CD4-positive, CD25-positive, alpha-beta regulatory T cell (primary cell): ENCODE data around the gene CDH23. TPM values are rescaled to one million over a fixed set of nuclear protein-coding genes. Genes with fewer than 3 reads are reported as not detected.

Experiments used
- ATAC-seq, 2 donors: fragments of 150-1000 bp; cut with Tn5 transposase; one replicate each; pipeline ENCODE4 v1.10.0; 2021; ENCODE audit warnings: low read depth in 2 of 2, moderate number of reproducible peaks in 2 of 2, moderate library complexity in 1 of 2
- DNase-seq, 3 donors: peaks; one replicate each; pipeline versions ENCODE4 v3.0.0 to v3.0.0-alpha.2; 2012 to 2022; ENCODE audit warnings: mixed read lengths in 1 of 3
- H3K27ac ChIP-seq: one replicate; pipeline ENCODE4 v1.7.0; 2013; ENCODE audit warnings: mild to moderate bottlenecking, low read length; ENCODE audit not compliant: insufficient read depth, poor library complexity, severe bottlenecking
- H3K27me3 ChIP-seq: one replicate; pipeline ENCODE4 v1.7.0; 2013; ENCODE audit warnings: low read length; ENCODE audit not compliant: control insufficient read depth, insufficient read depth
- H3K36me3 ChIP-seq: one replicate; pipeline ENCODE4 v1.7.0; 2013; ENCODE audit warnings: mild to moderate bottlenecking, low read length, moderate library complexity; ENCODE audit not compliant: control insufficient read depth, insufficient read depth
- H3K4me1 ChIP-seq: 2 replicates; pipeline ENCODE4 v1.7.0; 2013; ENCODE audit warnings: mild to moderate bottlenecking, low read length; ENCODE audit not compliant: insufficient read depth, control insufficient read depth, poor library complexity, severe bottlenecking
- H3K4me3 ChIP-seq: one replicate; pipeline ENCODE4 v1.7.0; 2013; ENCODE audit warnings: low read depth, mild to moderate bottlenecking, low read length, moderate library complexity
- H3K9me3 ChIP-seq, 2 experiments: 1 replicate in 1 of 2; 2 replicates in 1 of 2; pipeline ENCODE4 v1.7.0; 2013; ENCODE audit warnings: low read length in 2 of 2, mild to moderate bottlenecking in 1 of 2, moderate library complexity in 1 of 2; ENCODE audit not compliant: control insufficient read depth in 2 of 2
- H3K27ac Mint-ChIP-seq, 3 donors: one replicate each; pipeline ENCODE4 v1.8.0; 2020 to 2022; ENCODE audit warnings: mild to moderate bottlenecking in 3 of 3, mixed read lengths in 3 of 3, moderate library complexity in 2 of 3
- H3K27me3 Mint-ChIP-seq: one replicate; pipeline ENCODE4 v1.8.0; 2022; ENCODE audit warnings: mild to moderate bottlenecking, mixed read lengths
- H3K36me3 Mint-ChIP-seq: one replicate; pipeline ENCODE4 v1.8.0; 2020; ENCODE audit warnings: mixed read lengths
- H3K4me1 Mint-ChIP-seq, 4 donors: one replicate each; pipeline ENCODE4 v1.8.0; 2020 to 2022; ENCODE audit warnings: mixed read lengths in 4 of 4, mild to moderate bottlenecking in 1 of 4
- H3K4me3 Mint-ChIP-seq, 4 donors: one replicate each; pipeline ENCODE4 v1.8.0; 2020 to 2022; ENCODE audit warnings: mild to moderate bottlenecking in 4 of 4, mixed read lengths in 4 of 4, moderate library complexity in 3 of 4
- H3K9me3 Mint-ChIP-seq, 7 donors: one replicate each; pipeline ENCODE4 v1.8.0; 2020 to 2022; ENCODE audit warnings: mixed read lengths in 7 of 7, mild to moderate bottlenecking in 3 of 7, moderate library complexity in 2 of 7
- polyA plus RNA-seq, 4 donors: library from polyadenylated mRNA; unstranded; fragments of 300-500 nt; fragmentation: Illumina TruSeq; gene quantifications; one replicate each; pipeline ENCODE4 v1.2.3, GENCODE V29; 2021
- total RNA-seq: library from RNA; stranded (reverse); gene quantifications from one replicate; pipeline ENCODE4 v1.2.3, GENCODE V29; 2022

Gene CDH23
- total and polyA plus RNA-seq, 5 donors from 2014 or later: 0.17 to 5.6 (median 1.1) TPM

DNA sequence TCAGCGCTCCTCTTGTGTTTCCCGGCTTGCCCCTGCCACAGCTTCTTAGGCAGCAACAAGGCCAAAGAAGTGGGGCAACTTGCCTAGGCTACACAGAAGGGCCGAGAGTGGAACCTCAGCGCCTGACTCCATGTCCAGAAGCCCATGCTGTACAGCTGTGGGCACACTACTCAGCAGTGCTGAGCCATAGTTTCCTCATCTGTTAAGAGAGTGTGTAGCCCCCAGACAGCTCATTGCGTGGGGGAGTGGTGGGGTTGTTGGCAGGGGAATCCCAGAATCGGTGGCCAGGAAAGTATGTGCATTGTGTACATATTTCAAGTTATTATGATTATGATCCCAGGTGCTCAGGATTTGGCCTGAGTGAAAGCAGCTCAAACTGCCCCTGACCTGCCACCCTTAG is 96.2 kb downstream of the CDH23 start:
- H3K27ac ChIP-seq: no peak overlapping the region
- no peak overlapping the region for H3K4me3 ChIP-seq
- DNase-seq (no peak), ATAC-seq (no peak)
- H3K9me3 ChIP-seq: peaks cover 0 to 5% of the 10 kb centered on the region in 2 experiments
- Mint-ChIP-seq H3K4me3 (no peak overlapping the region), H3K27me3 (no peaks in the 10 kb centered on the region), H3K27ac (no peak overlapping the region), H3K36me3 (no peaks in the 10 kb centered on the region), H3K4me1 (peaks cover 0 to 4% (median 0%) of the 10 kb centered on the region in 4 donors), H3K9me3 (peaks cover 0 to 14% (median 0%) of the 10 kb centered on the region in 7 donors)
- no peaks in the 10 kb centered on the region for H3K4me1 ChIP-seq
- H3K27me3 ChIP-seq: no peaks in the 10 kb centered on the region
- H3K36me3 ChIP-seq: no peaks in the 10 kb centered on the region

- peaks cover 0 to 4% of the 10 kb centered on the region in 2 experiments for H3K9me3 ChIP-seq
- H3K27ac Mint-ChIP-seq: no peak overlapping the region
- DNase-seq (peak in 1 of 3 donors; percentile 16), ATAC-seq (no peak)
- H3K4me1 Mint-ChIP-seq: peaks cover 0 to 4% (median 0%) of the 10 kb centered on the region in 4 donors
- peaks cover 0 to 12% (median 0%) of the 10 kb centered on the region in 7 donors for H3K9me3 Mint-ChIP-seq
- H3K27me3 ChIP-seq: no peaks in the 10 kb centered on the region
- no peaks in the 10 kb centered on the region for H3K27me3 Mint-ChIP-seq
- H3K27ac ChIP-seq: no peak overlapping the region
- H3K4me1 ChIP-seq: no peaks in the 10 kb centered on the region
- no peaks in the 10 kb centered on the region for H3K36me3 ChIP-seq
- no peak overlapping the region for H3K4me3 ChIP-seq
- no peak overlapping the region for H3K4me3 Mint-ChIP-seq
- H3K36me3 Mint-ChIP-seq: no peaks in the 10 kb centered on the region
Measured at GRCh38 chr10:71493741-71494140, 97.0 kb downstream of the CDH23 start.

DNA sequence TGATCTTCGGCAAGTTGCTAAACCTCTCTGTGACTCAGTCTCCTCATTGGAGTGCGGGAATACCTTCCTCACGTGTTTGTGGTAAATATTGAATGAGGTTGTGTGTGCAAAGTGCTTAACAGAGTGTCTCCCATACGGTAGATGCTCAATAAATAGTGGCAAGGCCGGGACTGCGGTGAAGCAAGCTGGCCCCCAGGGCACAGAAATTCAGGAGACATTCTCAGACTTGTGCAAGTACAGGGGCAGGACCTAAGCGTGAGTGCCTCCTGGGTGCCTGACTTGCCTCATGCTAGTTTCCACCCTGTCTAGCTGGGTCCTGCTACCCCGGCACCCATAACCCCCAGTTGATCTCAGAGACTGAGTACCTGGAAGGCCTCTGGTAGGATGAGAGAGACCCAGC is 97.8 kb downstream of the CDH23 start:
- Histone ChIP-seq H3K4me3 (no peak overlapping the region), H3K36me3 (no peaks in the 10 kb centered on the region), H3K27ac (no peak overlapping the region), H3K4me1 (no peaks in the 10 kb centered on the region), H3K9me3 (no peaks in the 10 kb centered on the region), H3K27me3 (no peaks in the 10 kb centered on the region)
- Mint-ChIP-seq H3K4me1 (peaks cover 0 to 4% (median 0%) of the 10 kb centered on the region in 4 donors), H3K27me3 (no peaks in the 10 kb centered on the region), H3K4me3 (no peak overlapping the region), H3K9me3 (peaks cover 0 to 6% (median 0%) of the 10 kb centered on the region in 7 donors), H3K36me3 (no peaks in the 10 kb centered on the region), H3K27ac (no peak overlapping the region)
- no peak for ATAC-seq
- DNase-seq: no peak

DNA sequence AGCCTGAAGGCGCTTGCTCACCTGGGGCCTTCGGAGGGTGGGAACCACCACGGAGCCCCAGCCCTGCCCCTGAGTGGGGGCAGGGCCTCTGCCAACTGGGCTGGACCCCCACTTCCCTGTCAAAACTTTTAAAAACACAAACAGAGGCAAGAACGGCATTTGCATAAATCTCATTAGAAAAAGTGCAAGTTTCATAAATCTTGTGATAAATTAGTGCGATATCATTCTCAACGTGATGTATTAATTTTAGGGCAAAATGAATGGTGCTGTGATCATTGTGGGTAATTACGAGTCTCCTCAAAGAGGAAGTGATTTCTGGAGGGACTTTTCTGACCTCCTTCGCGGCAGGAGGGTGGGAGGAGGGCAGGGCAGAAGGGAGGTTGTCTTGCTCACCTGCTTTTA is 98.3 kb downstream of the CDH23 start:
- Histone ChIP-seq H3K9me3 (no peaks in the 10 kb centered on the region), H3K27me3 (no peaks in the 10 kb centered on the region), H3K4me1 (no peaks in the 10 kb centered on the region), H3K27ac (no peak overlapping the region), H3K36me3 (no peaks in the 10 kb centered on the region), H3K4me3 (no peak overlapping the region)
- Mint-ChIP-seq H3K9me3 (peaks cover 0 to 3% (median 0%) of the 10 kb centered on the region in 7 donors), H3K4me1 (peaks cover 0 to 4% (median 0%) of the 10 kb centered on the region in 4 donors), H3K27ac (no peak overlapping the region), H3K27me3 (no peaks in the 10 kb centered on the region), H3K4me3 (no peak overlapping the region), H3K36me3 (no peaks in the 10 kb centered on the region)
- DNase-seq (no peak), ATAC-seq (no peak)

- H3K27ac ChIP-seq: no peak overlapping the region
- H3K36me3 Mint-ChIP-seq: no peaks in the 10 kb centered on the region
Measured at GRCh38 chr10:71496927-71497762, 100.4 kb downstream of the CDH23 start.

GRCh38 chr10:71497763-71498326 is 101.1 kb downstream of the CDH23 start:
- Histone ChIP-seq H3K36me3 (no peaks in the 10 kb centered on the region), H3K27ac (no peak overlapping the region), H3K9me3 (no peaks in the 10 kb centered on the region), H3K27me3 (no peaks in the 10 kb centered on the region), H3K4me3 (no peak overlapping the region), H3K4me1 (no peaks in the 10 kb centered on the region)
- Mint-ChIP-seq H3K27ac (peak overlapping the region in 1 of 3 donors; percentile 69), H3K4me3 (no peak overlapping the region), H3K9me3 (peaks cover 0 to 2% (median 0%) of the 10 kb centered on the region in 7 donors), H3K4me1 (peaks cover 0 to 4% (median 0%) of the 10 kb centered on the region in 4 donors), H3K27me3 (no peaks in the 10 kb centered on the region), H3K36me3 (no peaks in the 10 kb centered on the region)
- DNase-seq (no peak), ATAC-seq (no peak)

More at GRCh38 chr10:71496927-71497762, 100.4 kb downstream of the CDH23 start:
- no peaks in the 10 kb centered on the region for H3K9me3 ChIP-seq
- no peaks in the 10 kb centered on the region for H3K4me1 ChIP-seq
- Mint-ChIP-seq H3K27ac (no peak overlapping the region), H3K4me1 (peaks cover 0 to 4% (median 0%) of the 10 kb centered on the region in 4 donors), H3K4me3 (no peak overlapping the region), H3K9me3 (peaks cover 0 to 2% (median 0%) of the 10 kb centered on the region in 7 donors), H3K27me3 (no peaks in the 10 kb centered on the region)
- H3K36me3 ChIP-seq: no peaks in the 10 kb centered on the region
- ATAC-seq: no peak
- DNase-seq: no peak
- no peaks in the 10 kb centered on the region for H3K27me3 ChIP-seq
- H3K4me3 ChIP-seq: no peak overlapping the region

DNA sequence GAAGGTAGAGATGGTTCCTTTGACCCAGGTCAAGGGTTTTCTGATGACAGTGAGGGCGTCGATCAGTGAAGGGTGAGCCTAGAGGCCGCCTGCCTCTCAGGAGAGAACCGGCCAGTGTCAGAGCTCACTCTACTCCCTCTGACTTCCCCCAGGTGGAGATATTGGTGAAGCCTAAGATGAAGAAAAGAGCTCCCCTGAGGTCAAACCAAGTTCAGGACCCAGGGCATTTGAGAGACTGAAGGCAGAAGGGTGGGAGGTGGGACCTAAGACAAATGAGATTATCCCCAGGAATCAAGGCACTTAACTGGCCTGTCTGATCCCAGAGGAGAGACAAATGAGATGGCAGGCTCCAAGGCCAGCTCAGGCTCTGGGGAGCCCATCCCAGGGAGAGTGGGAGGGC is 104.7 kb downstream of the CDH23 start:
- peaks cover 0 to 2% (median 0%) of the 10 kb centered on the region in 7 donors for H3K9me3 Mint-ChIP-seq
- Histone ChIP-seq H3K4me1 (no peaks in the 10 kb centered on the region), H3K27me3 (peaks cover 2% of the 10 kb centered on the region), H3K27ac (no peak overlapping the region), H3K36me3 (no peaks in the 10 kb centered on the region), H3K4me3 (no peak overlapping the region), H3K9me3 (no peaks in the 10 kb centered on the region)
- no peak for ATAC-seq
- no peaks in the 10 kb centered on the region for H3K36me3 Mint-ChIP-seq
- H3K27me3 Mint-ChIP-seq: no peaks in the 10 kb centered on the region
- H3K4me1 Mint-ChIP-seq: no peaks in the 10 kb centered on the region
- no peak overlapping the region for H3K4me3 Mint-ChIP-seq
- no peak overlapping the region for H3K27ac Mint-ChIP-seq
- DNase-seq: no peak
